ENCODE results near the gene HS3ST5. TPM values are rescaled to one million over a fixed set of nuclear protein-coding genes. Genes with fewer than 3 reads are reported as not detected.

HS3ST5 gene
- total RNA-seq, 1 donor from 2014 or later: not detected

- ChIA-PET CTCF (no interaction called here), POLR2A (no interaction called here)
- no peaks in the 10 kb centered on the region for H3K9me3 Mint-ChIP-seq
- no peak overlapping the region for H3K27ac Mint-ChIP-seq
- no peaks in the 10 kb centered on the region for H3K4me1 Mint-ChIP-seq
- H3K4me3 Mint-ChIP-seq: no peak overlapping the region
- TF ChIP-seq CTCF (IDR thresholded peaks at IDR 0.05): no peak
- intact Hi-C loops (cut with micrococcal nuclease): no loop called here
- DNase-seq: no peak
- H3K27me3 Mint-ChIP-seq: no peaks in the 10 kb centered on the region
- no peak for ATAC-seq (ENCODE audit: low read depth)
- H3K36me3 Mint-ChIP-seq (ENCODE audit: low read depth): no peaks in the 10 kb centered on the region
Measured at GRCh38 chr6:114042267-114043016, 300.4 kb downstream of the HS3ST5 start.

DNA sequence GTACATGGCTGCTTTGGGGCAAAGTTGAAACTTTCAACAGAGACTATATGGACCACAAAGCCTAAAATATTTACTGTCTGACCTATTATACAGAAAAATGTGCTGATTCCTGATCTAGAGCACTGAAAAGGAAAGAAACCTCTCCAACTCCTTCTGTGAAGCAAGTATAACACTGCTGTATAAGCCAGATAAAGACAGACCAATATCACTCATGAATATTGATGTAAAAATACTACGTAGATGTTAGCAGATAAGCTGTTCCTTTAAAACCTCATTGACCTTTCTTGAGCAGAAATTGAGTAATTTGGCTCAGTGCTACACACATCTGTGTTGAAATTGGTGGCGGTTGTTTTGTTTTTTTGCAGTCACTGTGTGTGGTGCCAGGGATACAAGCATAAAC, 302.0 kb downstream of the HS3ST5 start:
- H3K9me3 Mint-ChIP-seq: no peaks in the 10 kb centered on the region
- no peaks in the 10 kb centered on the region for H3K4me1 Mint-ChIP-seq
- no peaks in the 10 kb centered on the region for H3K27me3 Mint-ChIP-seq
- H3K4me3 Mint-ChIP-seq: no peak overlapping the region
- H3K36me3 Mint-ChIP-seq (ENCODE audit: low read depth): no peaks in the 10 kb centered on the region
- ATAC-seq (ENCODE audit: low read depth) (no peak), DNase-seq (no peak)
- intact Hi-C loops (cut with micrococcal nuclease): no loop called here
- TF ChIP-seq CTCF (IDR thresholded peaks at IDR 0.05): no peak
- no peak overlapping the region for H3K27ac Mint-ChIP-seq
- ChIA-PET POLR2A (no interaction called here), CTCF (no interaction called here)

DNA sequence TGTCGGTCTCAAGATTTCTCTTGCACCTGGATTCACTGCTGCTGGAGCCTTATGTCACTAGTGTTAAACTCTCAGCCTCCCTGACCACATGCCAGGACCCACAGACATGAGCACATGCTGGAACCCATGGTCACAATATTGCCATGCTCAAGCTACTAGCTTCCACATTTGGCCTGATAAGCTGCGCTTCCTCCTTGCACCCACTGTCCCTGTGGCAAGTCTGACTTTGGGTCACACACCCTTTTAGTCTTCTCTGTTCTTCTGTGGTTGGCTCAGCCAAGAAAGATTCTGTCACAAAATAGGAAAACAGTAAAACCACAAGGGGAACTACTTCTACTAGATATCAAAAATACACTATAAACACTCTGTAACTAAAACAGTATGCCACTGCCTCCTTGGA, 303.0 kb downstream of the HS3ST5 start:
- intact Hi-C loops (cut with micrococcal nuclease): no loop called here
- POLR2A ChIA-PET: no interaction called here

GRCh38 chr6:114033606-114034005, 309.2 kb downstream of the HS3ST5 start:
- Mint-ChIP-seq H3K4me1 (no peaks in the 10 kb centered on the region), H3K27me3 (peaks cover 7% of the 10 kb centered on the region), H3K27ac (no peak overlapping the region), H3K4me3 (no peak overlapping the region), H3K36me3 (ENCODE audit: low read depth) (no peaks in the 10 kb centered on the region), H3K9me3 (peaks cover 5% of the 10 kb centered on the region)
- ATAC-seq (ENCODE audit: low read depth) (no peak), DNase-seq (no peak)
- ChIA-PET POLR2A (no interaction called here), CTCF (no interaction called here)
- intact Hi-C loops (cut with micrococcal nuclease): no loop called here
- no peak for TF ChIP-seq CTCF (IDR thresholded peaks at IDR 0.05)

More for the DNA sequence above, 303.0 kb downstream of the HS3ST5 start:
- Mint-ChIP-seq H3K36me3 (ENCODE audit: low read depth) (no peaks in the 10 kb centered on the region), H3K4me1 (no peaks in the 10 kb centered on the region), H3K9me3 (peaks cover 4% of the 10 kb centered on the region), H3K27me3 (no peaks in the 10 kb centered on the region), H3K4me3 (no peak overlapping the region), H3K27ac (no peak overlapping the region)
- DNase-seq: no peak
- CTCF ChIA-PET: no interaction called here
- no peak for ATAC-seq (ENCODE audit: low read depth)
- TF ChIP-seq CTCF (IDR thresholded peaks at IDR 0.05): no peak

DNA sequence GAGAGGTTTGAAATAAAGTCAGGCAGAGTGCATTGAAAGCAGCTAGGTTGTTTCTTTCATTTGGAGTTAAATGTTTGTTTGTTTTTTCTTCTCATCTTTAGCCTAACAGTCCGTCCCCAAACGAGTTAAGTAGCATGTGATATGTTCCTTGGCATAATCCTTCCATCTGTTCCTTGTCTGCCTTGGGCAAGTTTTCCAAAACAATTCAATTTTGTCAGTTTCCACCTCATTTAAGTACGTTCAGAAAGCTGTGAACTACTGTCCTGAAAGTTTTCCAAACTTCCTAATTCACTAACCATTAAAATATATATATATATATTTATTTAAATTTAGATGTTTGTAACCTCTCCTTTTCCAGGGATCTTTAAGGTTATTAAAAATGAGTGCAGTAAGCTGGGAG, 310.1 kb downstream of the HS3ST5 start:
- intact Hi-C loops (cut with micrococcal nuclease): no loop called here
- no peak for ATAC-seq (ENCODE audit: low read depth)
- no peak for TF ChIP-seq CTCF (IDR thresholded peaks at IDR 0.05)
- Mint-ChIP-seq H3K27ac (no peak overlapping the region), H3K4me3 (no peak overlapping the region), H3K9me3 (peaks cover 5% of the 10 kb centered on the region), H3K4me1 (no peaks in the 10 kb centered on the region), H3K36me3 (ENCODE audit: low read depth) (no peaks in the 10 kb centered on the region), H3K27me3 (peaks cover 7% of the 10 kb centered on the region)
- no peak for DNase-seq
- ChIA-PET POLR2A (no interaction called here), CTCF (no interaction called here)
